Endothelial cell of umbilical vein (primary cell): ENCODE results near the gene LIPE. TPM values are rescaled to one million over a fixed set of nuclear protein-coding genes. Genes with fewer than 3 reads are reported as not detected.

Experiments used
- BruUV-seq: library from RNA; stranded (reverse); fragments of 400-500 nt; replicated peaks from 2 replicates; lab custom pipeline; 2021; lab: Mats Ljungman, UMichigan
- CTCF ChIA-PET: fragments of 300-600, 350-600 bp; sonication (Branson Sonifier 250); formaldehyde crosslinking; loops from one replicate; lab custom pipeline; 2021; ENCODE audit warnings: antibody characterized with exemption, inconsistent platforms; lab: Charles Lee
- POLR2A ChIA-PET: fragments of 300-600, 350-600 bp; sonication (Branson Sonifier 250); formaldehyde crosslinking; loops from one replicate; lab custom pipeline; 2021; ENCODE audit warnings: antibody characterized with exemption, inconsistent platforms; lab: Charles Lee
- DNase-seq: peaks from one replicate; pipeline ENCODE4 v3.0.0-alpha.2; 2011; ENCODE audit warnings: low read depth, low spot score
- FAIRE-seq: peaks from 2 replicates; lab custom pipeline; 2011; peaks lifted over from hg19 to GRCh38; lab: Jason Lieb, UNC
- H2AFZ ChIP-seq: 2 replicates; pipeline ENCODE4 v1.6.0; 2012; ENCODE audit warnings: low read depth, low read length, control low read depth, inconsistent platforms
- H3K27ac ChIP-seq: 2 replicates; pipeline ENCODE4 v1.5.1; 2011; ENCODE audit warnings: low read depth, mild to moderate bottlenecking, control low read depth, low read length, moderate library complexity; ENCODE audit not compliant: insufficient read depth
- H3K27me3 ChIP-seq, 2 experiments: 2 replicates each; pipeline versions ENCODE4 v1.6.0 to v1.6.1; 2011; ENCODE audit warnings: low read length in 2 of 2, mixed read lengths in 1 of 2; ENCODE audit not compliant: control insufficient read depth in 2 of 2, insufficient read depth in 2 of 2
- H3K36me3 ChIP-seq, 2 experiments: 2 replicates in 1 of 2; 3 replicates in 1 of 2; pipeline ENCODE4 v1.5.1; 2011; ENCODE audit warnings: low read length in 2 of 2, mild to moderate bottlenecking in 1 of 2, moderate library complexity in 1 of 2; ENCODE audit not compliant: control insufficient read depth in 2 of 2, insufficient read depth in 2 of 2; ENCODE audit errors: extremely low read depth in 1 of 2
- H3K4me1 ChIP-seq: 3 replicates; pipeline ENCODE4 v1.5.1; 2011; ENCODE audit warnings: mild to moderate bottlenecking, low read length; ENCODE audit not compliant: control insufficient read depth, insufficient read depth; ENCODE audit errors: extremely low read depth
- H3K4me2 ChIP-seq: 2 replicates; pipeline ENCODE4 v1.6.1; 2011; ENCODE audit warnings: low read length, control low read depth, mixed read lengths; ENCODE audit not compliant: insufficient read depth
- H3K4me3 ChIP-seq, 3 experiments: fragments of 200-600 bp in 1 of 3; sonication (generic), shearing (Covaris generic) in 1 of 3; replicated peaks in 1 of 3; 2 replicates each; pipeline ENCODE4 v1.5.1; 2011 to 2016; ENCODE audit warnings: control low read depth in 3 of 3, low read length in 3 of 3, mild to moderate bottlenecking in 2 of 3, inconsistent platforms in 1 of 3, low read depth in 1 of 3, moderate library complexity in 1 of 3; ENCODE audit not compliant: insufficient read depth in 1 of 3
- H3K79me2 ChIP-seq: 2 replicates; pipeline ENCODE4 v1.6.0; 2012; ENCODE audit warnings: low read length, inconsistent platforms; ENCODE audit not compliant: control insufficient read depth, insufficient read depth
- H3K9ac ChIP-seq: replicated peaks from 2 replicates; pipeline ENCODE3; 2011; ENCODE audit warnings: low read length, control low read depth; ENCODE audit not compliant: insufficient read depth; ENCODE audit errors: extremely low read depth
- H3K9me1 ChIP-seq: replicated peaks from 3 replicates; pipeline ENCODE4 v1.6.0; 2011; ENCODE audit warnings: mild to moderate bottlenecking, low read length; ENCODE audit not compliant: control insufficient read depth, insufficient read depth; ENCODE audit errors: extremely low read depth
- H3K9me3 ChIP-seq: replicated peaks from 2 replicates; pipeline ENCODE4 v1.5.1; 2012; ENCODE audit warnings: low read length, inconsistent platforms; ENCODE audit not compliant: control insufficient read depth, insufficient read depth
- H4K20me1 ChIP-seq: replicated peaks from 2 replicates; pipeline ENCODE3; 2011; ENCODE audit warnings: mild to moderate bottlenecking, low read length; ENCODE audit not compliant: control insufficient read depth, insufficient read depth; ENCODE audit errors: extremely low read depth
- CTCF ChIP-seq, 2 donors: IDR thresholded peaks; 1 replicate in 1 of 2; 2 replicates in 1 of 2; pipeline ENCODE4 v1.5.1; 2011; ENCODE audit warnings: low read length in 2 of 2, mild to moderate bottlenecking in 2 of 2, moderate library complexity in 2 of 2, control low read depth in 1 of 2, inconsistent platforms in 1 of 2, low read depth in 1 of 2; ENCODE audit not compliant: insufficient read depth in 1 of 2; ENCODE audit errors: extremely low read depth in 1 of 2
- EZH2 ChIP-seq: IDR thresholded peaks from 2 replicates; pipeline ENCODE4 v1.6.1; 2012; ENCODE audit warnings: borderline replicate concordance, low read depth, mild to moderate bottlenecking, moderate library complexity, low read length, inconsistent platforms; ENCODE audit not compliant: severe bottlenecking
- FOS ChIP-seq: IDR thresholded peaks from 2 replicates; pipeline ENCODE4 v1.6.1; 2011; ENCODE audit warnings: mild to moderate bottlenecking, low read length, moderate library complexity, borderline replicate concordance; ENCODE audit not compliant: insufficient read depth
- GATA2 ChIP-seq: IDR thresholded peaks from 2 replicates; pipeline ENCODE4 v1.7.0; 2011; ENCODE audit warnings: low read depth, mild to moderate bottlenecking, moderate library complexity, mixed read lengths, low read length; ENCODE audit not compliant: insufficient read length, insufficient read depth
- JUN ChIP-seq: IDR thresholded peaks from 2 replicates; pipeline ENCODE4 v1.6.1; 2011; ENCODE audit warnings: borderline replicate concordance, low read depth; ENCODE audit not compliant: insufficient read length, insufficient read depth
- MAX ChIP-seq: IDR thresholded peaks from 2 replicates; pipeline ENCODE4 v1.6.1; 2011; ENCODE audit not compliant: insufficient read depth, insufficient read length
- MYC ChIP-seq: IDR thresholded peaks from one replicate; pipeline ENCODE4 v1.6.1; 2011; ENCODE audit warnings: mild to moderate bottlenecking, low read depth, low read length
- POLR2A ChIP-seq: IDR thresholded peaks from 2 replicates; pipeline ENCODE4 v1.6.1; 2012; ENCODE audit warnings: low read depth, mild to moderate bottlenecking, control low read depth, low read length
- POLR2AphosphoS5 ChIP-seq: IDR thresholded peaks from 2 replicates; pipeline ENCODE4 v1.6.1; 2012; ENCODE audit warnings: low read depth, mild to moderate bottlenecking, control low read depth, low read length, moderate library complexity; ENCODE audit not compliant: insufficient read depth
- dilution Hi-C: fragments of 300-500 bp; cut with MboI; formaldehyde crosslinking; loops from one replicate; pipeline ENCODE4 v1.15.0; 2019; ENCODE audit warnings: low sequenced_read_pairs; ENCODE audit not compliant: extremely low pct_ligation_motif_present
- intact Hi-C: fragments of 100-400 bp; cut with micrococcal nuclease; formaldehyde crosslinking; loops from one replicate; pipeline ENCODE4 v1.10.0; 2022
- polyA plus RNA-seq, 4 experiments: library from polyadenylated mRNA; depleted of rRNA in 3 of 4; stranded (reverse) in 3 of 4; unstranded in 1 of 4; fragments of >200 nt; gene quantifications; 2 replicates each; pipeline versions ENCODE4 v1.2.1 to v1.2.3, GENCODE V29; 2011 to 2012; ENCODE audit warnings: missing spikeins in 1 of 4
- total RNA-seq: library from RNA; stranded (reverse); gene quantifications from 2 replicates; pipeline ENCODE4 v1.2.3, GENCODE V29; 2021

Gene LIPE
- total and polyA plus RNA-seq, 2 donors (not counting 3 experiments of a cell fraction or from before 2014, with no cell fraction given) = 3.8 to 13.5 TPM

- no peak for TF ChIP-seq POLR2AphosphoS5
- TF ChIP-seq MYC = no peak
- TF ChIP-seq FOS = no peak
- TF ChIP-seq POLR2A = no peak
- H3K4me2 ChIP-seq = no peak overlapping the region
- ChIA-PET CTCF (interaction anchor here (1.0 kb wide), 1 partner anchor 15 kb away, joined by 3 read pairs; no protein-coding TSS in a partner anchor), POLR2A (no interaction called here)
- FAIRE-seq (no peak), DNase-seq (no peak)
- no TSS peak for BruUV-seq
- H3K9ac ChIP-seq = no peak overlapping the region
- no peaks in the 10 kb centered on the region for H3K9me1 ChIP-seq
- peaks cover 0 to 25% of the 10 kb centered on the region in 2 experiments for H3K36me3 ChIP-seq
- no peaks in the 10 kb centered on the region for H3K4me1 ChIP-seq
- H2AFZ ChIP-seq = no peak overlapping the region
- dilution Hi-C loops (no loop called here), intact Hi-C loops (no loop called here)
- H3K27me3 ChIP-seq = no peaks in the 10 kb centered on the region
- H3K9me3 ChIP-seq = no peaks in the 10 kb centered on the region
- no peak overlapping the region for H3K4me3 ChIP-seq
- H3K79me2 ChIP-seq = no peaks in the 10 kb centered on the region
- no peaks in the 10 kb centered on the region for H4K20me1 ChIP-seq
- no peak overlapping the region for H3K27ac ChIP-seq
These were observed 69.9 kb downstream of the LIPE start for GRCh38 chr19:42357290-42357689.

- no peak for FAIRE-seq
- intact Hi-C loops = no loop called here
- no peaks in the 10 kb centered on the region for H3K27me3 ChIP-seq
These were observed 70.5 kb downstream of the LIPE start for GRCh38 chr19:42356686-42357085.

More at GRCh38 chr19:42356686-42357085, 70.5 kb downstream of the LIPE start:
- H3K9me3 ChIP-seq = no peaks in the 10 kb centered on the region
- H3K4me1 ChIP-seq = no peaks in the 10 kb centered on the region
- BruUV-seq = no TSS peak
- CTCF ChIA-PET = interaction anchor here (1.0 kb wide), 1 partner anchor 14 kb away, joined by 3 read pairs; no protein-coding TSS in a partner anchor
- DNase-seq = no peak
- H3K79me2 ChIP-seq = no peaks in the 10 kb centered on the region
- no peak overlapping the region for H3K9ac ChIP-seq
- H4K20me1 ChIP-seq = no peaks in the 10 kb centered on the region
- POLR2A ChIA-PET = no interaction called here
- H3K4me3 ChIP-seq = no peak overlapping the region
- H3K36me3 ChIP-seq = peaks cover 0 to 25% of the 10 kb centered on the region in 2 experiments
- H3K9me1 ChIP-seq = no peaks in the 10 kb centered on the region
- TF ChIP-seq EZH2 (no peak), POLR2A (no peak), MYC (no peak), GATA2 (no peak), CTCF (IDR thresholded peaks at IDR 0.05; ENCODE audit: extremely low read depth in 1 of 2, insufficient read depth in 1 of 2, low read depth in 1 of 2, low read length in 2 of 2) (no peak), MAX (no peak), POLR2AphosphoS5 (no peak), JUN (no peak), FOS (no peak)
- no peak overlapping the region for H3K4me2 ChIP-seq
- no peak overlapping the region for H2AFZ ChIP-seq
- dilution Hi-C loops = no loop called here
- H3K27ac ChIP-seq = no peak overlapping the region
